Eye (tissue), 1 donor: ENCODE measurements around the gene SMAGP.
A peak's percentile ranks its signal among the peaks of the same experiment; 100 is the strongest.
"Not testable (repeated sequence)": the region's sequence is repeated elsewhere in the genome, so short reads cannot be mapped to it uniquely, and the experiment has no call there.

Source experiments
- DNase-seq: peaks from one replicate; pipeline ENCODE4 v3.0.0-alpha.2; 2015

Gene SMAGP

GRCh38 chr12:51270067-51270950 is at the start of gene SMAGP:
Gene SMAGP, minus strand, starts transcription at chr12:51270415. Its CDS starts 1,137 bp downstream, at chr12:51269278.
- DNase-seq, result peak; percentile 80

GRCh38 chr12:51318846-51319599 is 48.8 kb upstream of the SMAGP start:
- DNase-seq, result no peak

- not testable (repeated sequence) for DNase-seq
Observed at GRCh38 chr12:51318057-51318806, 48.0 kb upstream of the SMAGP start.

GRCh38 chr12:51311389-51311788 is 41.2 kb upstream of the SMAGP start:
- DNase-seq, result no peak

- no peak for DNase-seq
Observed at GRCh38 chr12:51307655-51308593, 37.7 kb upstream of the SMAGP start.

- DNase-seq, result no peak
Observed at GRCh38 chr12:51306507-51306906, 36.3 kb upstream of the SMAGP start.

- DNase-seq, result not testable (repeated sequence)
Observed at GRCh38 chr12:51300768-51301167, 30.6 kb upstream of the SMAGP start.

GRCh38 chr12:51295651-51296050 is 25.4 kb upstream of the SMAGP start:
- no peak for DNase-seq

- not testable (repeated sequence) for DNase-seq
Observed at GRCh38 chr12:51294097-51294496, 23.9 kb upstream of the SMAGP start.

- no peak for DNase-seq
Observed at GRCh38 chr12:51293696-51294095, 23.5 kb upstream of the SMAGP start.

- not testable (repeated sequence) for DNase-seq
Observed at GRCh38 chr12:51291603-51292513, 21.6 kb upstream of the SMAGP start.

GRCh38 chr12:51285843-51286242 is 15.6 kb upstream of the SMAGP start:
- DNase-seq, result no peak

GRCh38 chr12:51281202-51281924 is 11.1 kb upstream of the SMAGP start:
- no peak for DNase-seq

- DNase-seq, result no peak
Observed at GRCh38 chr12:51275088-51275487, 4.9 kb upstream of the SMAGP start.

- DNase-seq, result not testable (repeated sequence)
Observed at GRCh38 chr12:51272810-51273209, 2.6 kb upstream of the SMAGP start.

GRCh38 chr12:51270951-51271518 is 820 bp upstream of the SMAGP start:
- no peak for DNase-seq

- DNase-seq, result peak; percentile 54
Observed at GRCh38 chr12:51269174-51270066, 795 bp downstream of the SMAGP start.

- DNase-seq, result no peak
Observed at GRCh38 chr12:51265024-51265423, 5.2 kb downstream of the SMAGP start.

GRCh38 chr12:51264297-51264696 is 5.9 kb downstream of the SMAGP start:
- DNase-seq, result no peak
